HG03342 (cell line): ENCODE results near the gene GPC5.

Experiments used
- ATAC-seq: cut with Tn5 transposase; IDR thresholded peaks from one replicate; pipeline ENCODE4 v1.9.1; 2021; ENCODE audit warnings: mild to moderate bottlenecking, moderate library complexity; ENCODE audit not compliant: unreplicated experiment

GPC5 gene

GRCh38 chr13:91586609-91587008, 188.2 kb downstream of the GPC5 start:
- no peak for ATAC-seq

GRCh38 chr13:91588541-91588940, 190.1 kb downstream of the GPC5 start:
- ATAC-seq, result no peak

GRCh38 chr13:91592056-91593014, 193.9 kb downstream of the GPC5 start:
- ATAC-seq, result no peak

- ATAC-seq, result no peak
Observed at GRCh38 chr13:91593456-91593855, 195.0 kb downstream of the GPC5 start.

GRCh38 chr13:91594061-91594460, 195.6 kb downstream of the GPC5 start:
- ATAC-seq, result no peak

- ATAC-seq, result no peak
Observed at GRCh38 chr13:91595677-91596076, 197.3 kb downstream of the GPC5 start.

- ATAC-seq, result no peak
Observed at GRCh38 chr13:91596842-91597241, 198.4 kb downstream of the GPC5 start.

- ATAC-seq, result no peak
Observed at GRCh38 chr13:91598655-91599054, 200.2 kb downstream of the GPC5 start.

GRCh38 chr13:91601273-91601672, 202.9 kb downstream of the GPC5 start:
- no peak for ATAC-seq

- no peak for ATAC-seq
Observed at GRCh38 chr13:91601807-91602206, 203.4 kb downstream of the GPC5 start.

- no peak for ATAC-seq
Observed at GRCh38 chr13:91609353-91609752, 210.9 kb downstream of the GPC5 start.

- ATAC-seq, result no peak
Observed at GRCh38 chr13:91618315-91618714, 219.9 kb downstream of the GPC5 start.

GRCh38 chr13:91620670-91621141, 222.3 kb downstream of the GPC5 start:
- no peak for ATAC-seq

- no peak for ATAC-seq
Observed at GRCh38 chr13:91621161-91621560, 222.7 kb downstream of the GPC5 start.

GRCh38 chr13:91621963-91622362, 223.5 kb downstream of the GPC5 start:
- ATAC-seq, result no peak

GRCh38 chr13:91622778-91623550, 224.5 kb downstream of the GPC5 start:
- no peak for ATAC-seq

- no peak for ATAC-seq
Observed at GRCh38 chr13:91627952-91628739, 229.7 kb downstream of the GPC5 start.

- no peak for ATAC-seq
Observed at GRCh38 chr13:91630946-91631345, 232.5 kb downstream of the GPC5 start.

- no peak for ATAC-seq
Observed at GRCh38 chr13:91632086-91632485, 233.7 kb downstream of the GPC5 start.

- ATAC-seq, result no peak
Observed at GRCh38 chr13:91639330-91639729, 240.9 kb downstream of the GPC5 start.

GRCh38 chr13:91643394-91643793, 245.0 kb downstream of the GPC5 start:
- ATAC-seq, result no peak
